ENCODE measurements around the gene MBNL1. TPM values are rescaled to one million over a fixed set of nuclear protein-coding genes. Genes with fewer than 3 reads are reported as not detected.

The MBNL1 gene
- total and polyA plus RNA-seq, 2 donors (not counting 3 experiments of a cell fraction or from before 2014, with no cell fraction given): 179 to 362 TPM

DNA sequence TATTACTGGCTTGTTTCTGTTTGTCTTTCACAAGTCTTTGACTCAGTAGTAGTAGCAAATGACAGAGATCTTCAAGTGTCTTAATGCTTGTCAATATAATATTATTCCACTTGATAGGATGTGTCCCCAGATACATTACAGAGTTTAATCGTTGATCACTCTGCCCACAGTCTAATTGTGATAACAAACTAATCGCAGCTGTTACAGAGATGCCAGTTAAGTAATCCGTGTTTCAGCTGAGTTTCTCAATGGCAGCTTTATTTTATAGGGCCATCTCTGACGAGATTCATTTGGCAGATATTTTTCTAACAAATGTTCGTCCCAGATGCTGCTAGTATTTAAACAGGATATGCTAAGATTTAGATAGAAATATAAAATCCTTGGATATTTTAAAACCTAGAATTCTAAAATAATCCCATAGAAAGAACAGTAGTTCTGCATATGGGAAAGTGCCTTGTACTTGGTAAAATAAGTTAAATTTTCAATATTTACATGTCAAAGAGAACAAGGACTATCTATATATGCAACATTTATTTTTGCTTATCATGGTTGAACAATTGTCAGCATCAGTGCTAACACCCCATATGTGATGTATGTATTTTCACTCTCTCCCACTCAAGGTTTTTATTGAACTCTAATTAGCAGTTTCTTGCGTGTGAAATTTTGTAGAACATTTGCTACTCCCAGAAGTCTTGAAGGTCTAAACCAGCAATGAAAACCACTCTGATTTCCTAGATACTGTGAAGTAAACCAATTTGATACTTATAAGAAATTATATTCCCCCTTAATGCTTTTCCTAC is 185.5 kb downstream of the MBNL1 start:
- no peaks in the 10 kb centered on the region for H3K9me3 ChIP-seq (replicated peaks; ENCODE audit: control insufficient read depth, insufficient read depth, low read length)
- dilution Hi-C loops (cut with MboI; ENCODE audit: extremely low pct_ligation_motif_present, low sequenced_read_pairs): no loop called here
- no peak overlapping the region for H3K9ac ChIP-seq (replicated peaks; ENCODE audit: extremely low read depth, insufficient read depth, low read length)
- peaks cover 48% of the 10 kb centered on the region for H3K79me2 ChIP-seq (ENCODE audit: control insufficient read depth, insufficient read depth, low read length)
- H3K36me3 ChIP-seq (ENCODE audit: control insufficient read depth in 2 of 2, extremely low read depth in 1 of 2, insufficient read depth in 2 of 2, low read length in 2 of 2): peaks cover 13 to 39% of the 10 kb centered on the region in 2 experiments
- DNase-seq (ENCODE audit: low read depth, low spot score): no peak
- no peaks in the 10 kb centered on the region for H3K4me1 ChIP-seq (ENCODE audit: control insufficient read depth, extremely low read depth, insufficient read depth, low read length)
- no peaks in the 10 kb centered on the region for H3K27me3 ChIP-seq (ENCODE audit: control insufficient read depth in 2 of 2, insufficient read depth in 2 of 2, low read length in 2 of 2)
- no TSS peak for BruUV-seq (replicated peaks)
- no peak overlapping the region for H3K4me3 ChIP-seq (replicated peaks in 1 of 3; ENCODE audit: insufficient read depth in 1 of 3, low read depth in 1 of 3, low read length in 3 of 3)
- no peak for FAIRE-seq
- no peak overlapping the region for H2AFZ ChIP-seq (ENCODE audit: low read depth, low read length)
- H3K27ac ChIP-seq (ENCODE audit: insufficient read depth, low read depth, low read length): no peak overlapping the region
- POLR2A ChIA-PET: no interaction called here
- peaks cover 4% of the 10 kb centered on the region for H3K9me1 ChIP-seq (replicated peaks; ENCODE audit: control insufficient read depth, extremely low read depth, insufficient read depth, low read length)
- intact Hi-C loops (cut with micrococcal nuclease): no loop called here
- no peak overlapping the region for H3K4me2 ChIP-seq (ENCODE audit: insufficient read depth, low read length)
- no peak for TF ChIP-seq JUN (IDR thresholded peaks at IDR 0.05; ENCODE audit: borderline replicate concordance, insufficient read depth, insufficient read length, low read depth)
- CTCF ChIA-PET: no interaction called here
- H4K20me1 ChIP-seq (replicated peaks; ENCODE audit: control insufficient read depth, extremely low read depth, insufficient read depth, low read length): peaks cover 2% of the 10 kb centered on the region

DNA sequence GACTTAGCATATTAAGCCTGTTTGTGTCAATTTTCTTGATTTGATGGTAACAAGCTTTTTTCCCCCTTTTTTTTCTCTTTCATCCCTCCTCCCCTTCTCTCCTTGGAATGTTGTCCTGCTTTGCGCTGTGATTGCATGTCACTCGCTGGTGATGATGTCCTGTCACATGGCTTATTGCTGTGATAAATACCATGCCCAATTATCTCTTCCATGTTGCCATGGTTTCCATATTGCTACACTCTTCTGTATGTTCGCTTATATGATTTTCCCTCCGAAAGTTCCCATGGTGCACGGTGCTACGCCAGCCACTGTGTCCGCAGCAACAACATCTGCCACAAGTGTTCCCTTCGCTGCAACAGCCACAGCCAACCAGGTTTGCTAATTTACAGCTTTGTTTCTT is 187.3 kb downstream of the MBNL1 start:
- H3K9me3 ChIP-seq (replicated peaks; ENCODE audit: control insufficient read depth, insufficient read depth, low read length): no peaks in the 10 kb centered on the region
- ChIA-PET CTCF (interaction anchor here (1.4 kb wide), 1 partner anchor 13 kb away, joined by 4 read pairs; no protein-coding TSS in a partner anchor), POLR2A (no interaction called here)
- DNase-seq (ENCODE audit: low read depth, low spot score): no peak
- H3K4me1 ChIP-seq (ENCODE audit: control insufficient read depth, extremely low read depth, insufficient read depth, low read length): no peaks in the 10 kb centered on the region
- H3K27me3 ChIP-seq (ENCODE audit: control insufficient read depth in 2 of 2, insufficient read depth in 2 of 2, low read length in 2 of 2): no peaks in the 10 kb centered on the region
- H3K9ac ChIP-seq (replicated peaks; ENCODE audit: extremely low read depth, insufficient read depth, low read length): no peak overlapping the region
- no peaks in the 10 kb centered on the region for H4K20me1 ChIP-seq (replicated peaks; ENCODE audit: control insufficient read depth, extremely low read depth, insufficient read depth, low read length)
- no peak overlapping the region for H3K27ac ChIP-seq (ENCODE audit: insufficient read depth, low read depth, low read length)
- intact Hi-C loops (cut with micrococcal nuclease) (no loop called here), dilution Hi-C loops (cut with MboI; ENCODE audit: extremely low pct_ligation_motif_present, low sequenced_read_pairs) (no loop called here)
- H3K9me1 ChIP-seq (replicated peaks; ENCODE audit: control insufficient read depth, extremely low read depth, insufficient read depth, low read length): peaks cover 4% of the 10 kb centered on the region
- H2AFZ ChIP-seq (ENCODE audit: low read depth, low read length): no peak overlapping the region
- H3K36me3 ChIP-seq (ENCODE audit: control insufficient read depth in 2 of 2, extremely low read depth in 1 of 2, insufficient read depth in 2 of 2, low read length in 2 of 2): peaks cover 14 to 34% of the 10 kb centered on the region in 2 experiments
- no TSS peak for BruUV-seq (replicated peaks)
- TF ChIP-seq FOS (IDR thresholded peaks at IDR 0.05; ENCODE audit: borderline replicate concordance, insufficient read depth, low read length) (no peak), GATA2 (IDR thresholded peaks at IDR 0.05; ENCODE audit: insufficient read depth, insufficient read length, low read depth, low read length) (no peak), MYC (IDR thresholded peaks at IDR 0.05; ENCODE audit: low read depth, low read length) (no peak), JUN (IDR thresholded peaks at IDR 0.05; ENCODE audit: borderline replicate concordance, insufficient read depth, insufficient read length, low read depth) (no peak), POLR2A (IDR thresholded peaks at IDR 0.05; ENCODE audit: low read depth, low read length) (no peak), EZH2 (IDR thresholded peaks at IDR 0.05; ENCODE audit: borderline replicate concordance, low read depth, low read length, severe bottlenecking) (no peak), POLR2AphosphoS5 (IDR thresholded peaks at IDR 0.05; ENCODE audit: insufficient read depth, low read depth, low read length) (no peak)
- TF ChIP-seq, protein P1, sequence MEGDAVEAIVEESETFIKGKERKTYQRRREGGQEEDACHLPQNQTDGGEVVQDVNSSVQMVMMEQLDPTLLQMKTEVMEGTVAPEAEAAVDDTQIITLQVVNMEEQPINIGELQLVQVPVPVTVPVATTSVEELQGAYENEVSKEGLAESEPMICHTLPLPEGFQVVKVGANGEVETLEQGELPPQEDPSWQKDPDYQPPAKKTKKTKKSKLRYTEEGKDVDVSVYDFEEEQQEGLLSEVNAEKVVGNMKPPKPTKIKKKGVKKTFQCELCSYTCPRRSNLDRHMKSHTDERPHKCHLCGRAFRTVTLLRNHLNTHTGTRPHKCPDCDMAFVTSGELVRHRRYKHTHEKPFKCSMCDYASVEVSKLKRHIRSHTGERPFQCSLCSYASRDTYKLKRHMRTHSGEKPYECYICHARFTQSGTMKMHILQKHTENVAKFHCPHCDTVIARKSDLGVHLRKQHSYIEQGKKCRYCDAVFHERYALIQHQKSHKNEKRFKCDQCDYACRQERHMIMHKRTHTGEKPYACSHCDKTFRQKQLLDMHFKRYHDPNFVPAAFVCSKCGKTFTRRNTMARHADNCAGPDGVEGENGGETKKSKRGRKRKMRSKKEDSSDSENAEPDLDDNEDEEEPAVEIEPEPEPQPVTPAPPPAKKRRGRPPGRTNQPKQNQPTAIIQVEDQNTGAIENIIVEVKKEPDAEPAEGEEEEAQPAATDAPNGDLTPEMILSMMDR (IDR thresholded peaks at IDR 0.05; ENCODE audit: extremely low read depth in 1 of 2, insufficient read depth in 1 of 2, low read depth in 1 of 2, low read length in 2 of 2): no peak
- TF ChIP-seq, protein P2, sequence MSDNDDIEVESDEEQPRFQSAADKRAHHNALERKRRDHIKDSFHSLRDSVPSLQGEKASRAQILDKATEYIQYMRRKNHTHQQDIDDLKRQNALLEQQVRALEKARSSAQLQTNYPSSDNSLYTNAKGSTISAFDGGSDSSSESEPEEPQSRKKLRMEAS (IDR thresholded peaks at IDR 0.05; ENCODE audit: insufficient read depth, insufficient read length): no peak
- H3K79me2 ChIP-seq (ENCODE audit: control insufficient read depth, insufficient read depth, low read length): peaks cover 40% of the 10 kb centered on the region
- H3K4me2 ChIP-seq (ENCODE audit: insufficient read depth, low read length): no peak overlapping the region
- FAIRE-seq: no peak
- no peak overlapping the region for H3K4me3 ChIP-seq (replicated peaks in 1 of 3; ENCODE audit: insufficient read depth in 1 of 3, low read depth in 1 of 3, low read length in 3 of 3)
